Activated CD8-positive, alpha-beta memory T cell treated with anti-CD3 and anti-CD28 coated beads, Interleukin-2, amount 50 U/mL, for 24 hours (primary cell): ENCODE results near the gene PDE6G.

Experiments
- DNase-seq: peaks from one replicate; pipeline ENCODE4 v3.0.0-alpha.2; 2020; ENCODE audit errors: extremely low read depth

The PDE6G gene

GRCh38 chr17:81662002-81662401 is 5.7 kb upstream of the PDE6G start:
- no peak for DNase-seq

GRCh38 chr17:81660441-81660840 is 4.1 kb upstream of the PDE6G start:
- no peak for DNase-seq

- DNase-seq, result no peak
Measured at GRCh38 chr17:81659038-81659437, 2.7 kb upstream of the PDE6G start.

- DNase-seq, result no peak
Measured at GRCh38 chr17:81656835-81657234, 493 bp upstream of the PDE6G start.

- DNase-seq, result no peak
Measured at GRCh38 chr17:81655378-81656117, 794 bp downstream of the PDE6G start.

- no peak for DNase-seq
Measured at GRCh38 chr17:81652906-81653771, 3.2 kb downstream of the PDE6G start.

GRCh38 chr17:81651692-81652091 is 4.7 kb downstream of the PDE6G start:
- no peak for DNase-seq

- no peak for DNase-seq
Measured at GRCh38 chr17:81650951-81651350, 5.4 kb downstream of the PDE6G start.

GRCh38 chr17:81648707-81649085 is 7.6 kb downstream of the PDE6G start:
- DNase-seq, result no peak

- DNase-seq, result no peak
Measured at GRCh38 chr17:81648013-81648706, 8.2 kb downstream of the PDE6G start.

- DNase-seq, result no peak
Measured at GRCh38 chr17:81647640-81648012, 8.7 kb downstream of the PDE6G start.

GRCh38 chr17:81646869-81647600 is 9.3 kb downstream of the PDE6G start:
- DNase-seq, result no peak

- DNase-seq, result no peak
Measured at GRCh38 chr17:81644976-81645952, 11.1 kb downstream of the PDE6G start.

- no peak for DNase-seq
Measured at GRCh38 chr17:81644496-81644895, 11.8 kb downstream of the PDE6G start.

- DNase-seq, result no peak
Measured at GRCh38 chr17:81641825-81642489, 14.4 kb downstream of the PDE6G start.

GRCh38 chr17:81640011-81640410 is 16.3 kb downstream of the PDE6G start:
- DNase-seq, result no peak

GRCh38 chr17:81638683-81639082 is 17.7 kb downstream of the PDE6G start:
- DNase-seq, result no peak

- DNase-seq, result peak; percentile 62
Measured at GRCh38 chr17:81636505-81637288, 19.6 kb downstream of the PDE6G start, which contains the start of the genes NPLOC4 and TSPAN10. NPLOC4 (minus strand) TSS chr17:81637112; CDS start chr17:81636930, 182 bp downstream. TSPAN10 (plus strand) TSS chr17:81637196; CDS start chr17:81642413, 5,217 bp downstream.

- DNase-seq, result no peak
Measured at GRCh38 chr17:81635973-81636504, 20.3 kb downstream of the PDE6G start.
